ENCODE measurements around the gene SRGAP2B.
"Not testable (repeated sequence)": the region's sequence is repeated elsewhere in the genome, so short reads cannot be mapped to it uniquely, and the experiment has no call there.

Gene SRGAP2B

DNA sequence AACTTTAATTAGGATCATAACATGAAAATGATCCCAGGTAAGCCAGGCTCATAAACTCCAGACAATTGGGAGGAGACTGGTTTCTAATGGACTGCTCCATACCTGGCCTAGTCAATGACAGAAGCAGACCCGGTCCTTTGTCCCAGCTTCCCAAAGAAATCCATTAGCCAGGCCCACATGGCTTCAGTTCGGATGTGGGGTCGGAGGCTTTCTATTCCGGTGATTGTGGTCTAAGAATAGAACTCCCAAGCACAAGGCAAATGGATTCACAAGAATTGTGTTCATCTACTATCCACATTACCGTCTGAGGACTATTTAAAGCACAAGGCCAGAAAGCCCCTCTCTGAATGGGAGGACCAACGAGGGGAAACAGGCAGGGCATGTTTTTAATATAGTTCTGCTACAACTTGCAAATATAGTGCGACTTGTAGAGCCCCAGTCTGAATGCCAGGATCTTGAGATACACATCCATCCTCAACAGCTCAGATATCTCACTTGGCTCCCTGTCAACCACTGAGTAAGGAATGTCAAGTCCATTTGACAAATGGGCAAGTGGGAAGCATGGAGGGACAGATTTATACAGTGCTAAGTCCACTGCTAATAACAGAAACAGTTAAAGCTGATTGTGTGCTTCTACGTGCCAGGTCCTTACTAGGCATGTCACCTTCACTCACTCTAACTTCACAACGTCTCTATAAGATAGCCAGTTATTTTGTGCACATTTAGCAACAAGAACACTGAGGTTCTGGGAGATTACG is 42.9 kb downstream of the SRGAP2B start:
- DNase-seq; in situ Hi-C loops (cut with MboI; ENCODE audit: low pct_unique_long_range_greater_than_20kb, low sequenced_read_pairs): not testable (repeated sequence)

DNA sequence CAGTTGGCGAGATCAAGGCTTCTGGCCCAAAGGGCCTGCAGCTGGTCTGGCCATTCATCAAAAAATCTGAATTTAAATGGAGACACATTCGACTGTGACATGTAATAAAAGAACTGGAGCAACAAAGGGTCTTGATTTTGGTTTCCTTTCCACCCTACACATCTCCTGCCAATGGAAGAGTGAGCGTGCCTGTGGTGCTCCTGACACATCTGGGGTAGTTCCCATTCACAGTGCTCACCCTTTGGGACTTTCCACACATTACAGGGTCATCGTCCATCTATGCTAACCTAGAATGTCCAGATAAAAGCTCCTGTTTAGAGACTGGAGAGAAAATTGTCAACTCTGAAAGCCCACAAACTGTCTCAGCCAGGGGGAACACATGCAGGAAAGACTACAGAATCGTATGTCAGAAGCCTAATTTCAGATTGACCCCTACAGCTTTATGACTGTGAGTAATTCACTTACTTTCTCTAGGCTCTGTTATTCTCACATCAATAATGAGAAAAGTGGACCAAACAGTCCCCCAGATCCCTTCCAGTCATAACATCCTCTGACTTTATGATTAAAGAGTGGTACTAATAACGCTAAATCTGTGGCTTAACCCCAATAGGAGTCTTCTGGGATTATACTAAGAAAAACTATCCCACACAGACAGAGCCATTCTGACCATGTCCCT is 46.8 kb downstream of the SRGAP2B start:
- DNase-seq; in situ Hi-C loops (cut with MboI; ENCODE audit: low pct_unique_long_range_greater_than_20kb, low sequenced_read_pairs): not testable (repeated sequence)

DNA sequence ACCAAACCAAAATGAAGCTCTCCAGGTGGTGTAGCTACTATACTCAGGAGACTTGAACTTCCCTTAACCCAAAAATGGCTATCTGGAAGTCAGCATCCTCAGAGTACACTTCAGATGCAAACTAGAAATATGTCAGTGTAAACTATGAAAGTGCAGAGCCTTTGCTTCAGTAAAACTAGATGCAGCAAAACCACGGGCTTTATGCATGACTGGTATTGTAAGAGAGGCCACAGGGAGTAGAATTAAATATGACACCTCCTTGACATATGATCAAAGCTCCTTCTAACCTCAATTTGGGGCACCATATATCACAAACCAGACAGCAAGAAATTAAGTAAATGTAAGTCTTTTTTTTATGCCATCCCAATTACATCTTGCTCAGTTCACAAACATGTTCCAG is 47.6 kb downstream of the SRGAP2B start:
- not testable (repeated sequence) for DNase-seq

GRCh38 chr1:145045571-145046273 is 49.4 kb downstream of the SRGAP2B start:
- DNase-seq; in situ Hi-C loops (cut with MboI; ENCODE audit: low pct_unique_long_range_greater_than_20kb, low sequenced_read_pairs): not testable (repeated sequence)

More for the DNA sequence above, 47.6 kb downstream of the SRGAP2B start:
- in situ Hi-C loops (cut with MboI; ENCODE audit: low pct_unique_long_range_greater_than_20kb, low sequenced_read_pairs), result not testable (repeated sequence)

- in situ Hi-C loops (cut with MboI; ENCODE audit: low pct_unique_long_range_greater_than_20kb, low sequenced_read_pairs); DNase-seq: not testable (repeated sequence)
These were observed 53.6 kb downstream of the SRGAP2B start for GRCh38 chr1:145041519-145041918.

DNA sequence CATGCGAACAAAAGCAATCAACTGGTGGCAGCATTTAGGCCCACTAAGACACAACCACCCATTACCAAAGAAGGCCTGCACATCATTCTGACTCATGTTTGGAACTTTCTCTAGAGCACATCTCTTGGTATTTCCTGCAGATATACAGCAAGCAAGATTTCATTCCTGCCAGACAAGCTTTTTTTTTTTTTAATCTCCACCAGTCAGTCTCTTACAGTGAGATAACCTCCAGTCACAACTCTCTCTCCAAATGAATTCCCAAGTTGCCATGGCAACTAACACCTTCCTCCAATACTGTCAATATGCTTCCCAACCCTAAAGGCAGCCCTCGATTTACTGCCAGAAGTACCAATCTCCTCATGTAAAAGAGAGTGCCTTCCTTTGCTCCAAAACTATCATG is 59.1 kb downstream of the SRGAP2B start:
- DNase-seq, result not testable (repeated sequence)

GRCh38 chr1:145033523-145033922 is 61.6 kb downstream of the SRGAP2B start:
- DNase-seq; in situ Hi-C loops (cut with MboI; ENCODE audit: low pct_unique_long_range_greater_than_20kb, low sequenced_read_pairs): not testable (repeated sequence)

More for the DNA sequence above, 59.1 kb downstream of the SRGAP2B start:
- in situ Hi-C loops (cut with MboI; ENCODE audit: low pct_unique_long_range_greater_than_20kb, low sequenced_read_pairs), result not testable (repeated sequence)

DNA sequence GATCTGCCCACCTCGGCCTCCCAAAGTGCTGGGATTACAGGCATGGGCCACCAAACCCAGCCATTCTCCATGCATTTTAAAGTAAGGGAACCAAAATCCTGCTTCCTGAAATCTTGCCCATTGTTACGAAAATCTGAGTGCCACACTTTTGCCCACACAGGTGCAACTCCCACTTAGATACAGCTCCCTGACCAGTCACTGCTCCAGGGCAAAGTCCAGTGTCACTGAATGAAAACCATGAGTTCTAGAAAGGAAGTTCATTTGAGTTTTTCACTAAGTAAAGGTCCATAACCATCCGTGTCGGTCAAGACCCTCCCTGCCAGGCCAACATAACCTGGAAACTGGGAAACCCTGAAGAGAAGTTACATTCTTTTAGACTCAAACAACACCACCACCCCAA is 67.9 kb downstream of the SRGAP2B start:
- in situ Hi-C loops (cut with MboI; ENCODE audit: low pct_unique_long_range_greater_than_20kb, low sequenced_read_pairs), result not testable (repeated sequence)

DNA sequence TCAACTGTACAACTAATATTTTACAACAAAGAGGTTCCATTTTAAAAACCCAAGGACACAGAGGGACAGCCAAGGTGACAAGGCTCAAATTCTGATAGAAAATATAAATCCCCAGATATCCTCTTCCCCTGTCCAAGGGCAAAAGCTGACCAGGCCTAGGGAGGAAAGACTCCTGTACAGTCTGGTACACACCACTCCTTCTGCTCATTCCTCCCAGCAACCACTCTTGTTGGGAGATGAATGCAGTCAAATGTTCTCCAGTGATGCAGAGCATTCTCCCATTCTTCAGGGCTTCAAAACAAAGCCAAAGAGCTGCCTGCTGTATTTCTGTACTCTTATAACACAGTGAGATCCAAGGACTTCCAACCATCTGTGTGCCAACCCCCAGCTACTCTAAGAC is 69.8 kb downstream of the SRGAP2B start:
- DNase-seq; in situ Hi-C loops (cut with MboI; ENCODE audit: low pct_unique_long_range_greater_than_20kb, low sequenced_read_pairs): not testable (repeated sequence)

More for the DNA sequence above, 67.9 kb downstream of the SRGAP2B start:
- DNase-seq, result not testable (repeated sequence)

GRCh38 chr1:145022259-145022658 is 72.9 kb downstream of the SRGAP2B start:
- DNase-seq; in situ Hi-C loops (cut with MboI; ENCODE audit: low pct_unique_long_range_greater_than_20kb, low sequenced_read_pairs): not testable (repeated sequence)

DNA sequence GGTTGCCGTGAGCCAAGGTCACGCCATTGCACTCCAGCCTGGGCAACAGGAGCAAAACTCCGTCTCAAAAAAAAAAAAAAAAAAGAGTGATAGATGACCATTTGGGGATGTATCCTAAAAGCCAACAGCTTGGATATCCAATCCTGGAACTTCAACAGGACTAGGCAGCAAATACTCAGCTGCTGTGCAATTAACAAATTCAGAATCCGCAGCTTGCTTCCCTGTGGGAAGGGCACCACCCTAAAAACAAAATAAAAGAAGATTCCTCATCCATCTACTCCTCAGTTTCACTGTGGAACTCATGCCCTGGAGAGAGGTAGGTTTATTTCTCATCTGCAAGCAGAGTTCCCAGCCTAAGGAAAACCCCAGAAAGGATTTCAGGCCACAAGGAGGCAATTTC is 73.4 kb downstream of the SRGAP2B start:
- DNase-seq; in situ Hi-C loops (cut with MboI; ENCODE audit: low pct_unique_long_range_greater_than_20kb, low sequenced_read_pairs): not testable (repeated sequence)

GRCh38 chr1:145019709-145020108 is 75.4 kb downstream of the SRGAP2B start:
- in situ Hi-C loops (cut with MboI; ENCODE audit: low pct_unique_long_range_greater_than_20kb, low sequenced_read_pairs); DNase-seq: not testable (repeated sequence)

- in situ Hi-C loops (cut with MboI; ENCODE audit: low pct_unique_long_range_greater_than_20kb, low sequenced_read_pairs), result not testable (repeated sequence)
- DNase-seq, result peak; percentile 2
These were observed 77.4 kb downstream of the SRGAP2B start for GRCh38 chr1:145017725-145018124.

DNA sequence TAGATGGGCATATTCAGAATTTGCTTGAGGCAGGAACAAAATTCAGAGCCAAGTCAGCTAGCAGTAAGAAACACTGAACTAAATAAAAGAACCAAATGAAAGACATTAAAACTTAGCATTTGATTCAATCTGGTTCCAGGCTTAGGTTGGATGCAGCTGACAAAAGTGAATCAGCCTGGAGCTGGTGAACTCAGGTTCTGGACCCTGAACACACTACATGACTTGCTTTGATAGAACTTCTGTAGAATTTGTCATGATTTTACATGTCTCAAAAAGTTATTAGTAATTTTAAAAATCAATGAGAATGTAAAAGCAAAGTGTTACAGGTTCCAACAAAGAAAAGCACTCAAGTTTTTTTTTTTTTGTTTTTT is 78.7 kb downstream of the SRGAP2B start:
- in situ Hi-C loops (cut with MboI; ENCODE audit: low pct_unique_long_range_greater_than_20kb, low sequenced_read_pairs); DNase-seq: not testable (repeated sequence)

GRCh38 chr1:145015744-145016491 is 79.2 kb downstream of the SRGAP2B start:
- in situ Hi-C loops (cut with MboI; ENCODE audit: low pct_unique_long_range_greater_than_20kb, low sequenced_read_pairs); DNase-seq: not testable (repeated sequence)

GRCh38 chr1:145013353-145013752 is 81.8 kb downstream of the SRGAP2B start:
- in situ Hi-C loops (cut with MboI; ENCODE audit: low pct_unique_long_range_greater_than_20kb, low sequenced_read_pairs); DNase-seq: not testable (repeated sequence)

DNA sequence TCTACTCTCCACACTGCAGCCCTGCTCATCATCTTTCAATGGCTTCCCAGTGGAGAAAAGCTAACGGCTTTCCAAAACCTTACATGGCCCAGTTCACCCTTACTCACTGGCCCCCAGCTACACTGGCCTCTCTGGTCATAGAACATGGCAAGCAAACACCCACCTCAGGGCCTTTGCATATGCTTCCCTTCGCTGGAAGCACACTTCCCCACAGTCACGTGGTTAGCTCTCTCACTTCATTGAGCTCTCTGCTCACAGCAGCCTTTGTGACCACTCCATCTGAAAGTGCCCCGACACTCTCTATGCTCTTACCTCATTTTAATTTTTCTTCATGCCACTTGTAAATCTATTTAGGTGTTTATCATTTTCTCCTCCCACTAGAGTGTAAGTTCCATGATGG is 83.3 kb downstream of the SRGAP2B start:
- in situ Hi-C loops (cut with MboI; ENCODE audit: low pct_unique_long_range_greater_than_20kb, low sequenced_read_pairs); DNase-seq: not testable (repeated sequence)

- DNase-seq; in situ Hi-C loops (cut with MboI; ENCODE audit: low pct_unique_long_range_greater_than_20kb, low sequenced_read_pairs): not testable (repeated sequence)
These were observed 84.5 kb downstream of the SRGAP2B start for GRCh38 chr1:145010580-145010979.

- in situ Hi-C loops (cut with MboI; ENCODE audit: low pct_unique_long_range_greater_than_20kb, low sequenced_read_pairs); DNase-seq: not testable (repeated sequence)
These were observed 85.2 kb downstream of the SRGAP2B start for GRCh38 chr1:145009928-145010327.

All from KBM-7 (cell line).